GM19438 (cell line): ENCODE results near the gene COL20A1.

Experiments used
- ATAC-seq: cut with Tn5 transposase; IDR thresholded peaks from one replicate; pipeline ENCODE4 v1.9.1; 2021; ENCODE audit warnings: low read depth; ENCODE audit not compliant: unreplicated experiment

COL20A1 gene

DNA sequence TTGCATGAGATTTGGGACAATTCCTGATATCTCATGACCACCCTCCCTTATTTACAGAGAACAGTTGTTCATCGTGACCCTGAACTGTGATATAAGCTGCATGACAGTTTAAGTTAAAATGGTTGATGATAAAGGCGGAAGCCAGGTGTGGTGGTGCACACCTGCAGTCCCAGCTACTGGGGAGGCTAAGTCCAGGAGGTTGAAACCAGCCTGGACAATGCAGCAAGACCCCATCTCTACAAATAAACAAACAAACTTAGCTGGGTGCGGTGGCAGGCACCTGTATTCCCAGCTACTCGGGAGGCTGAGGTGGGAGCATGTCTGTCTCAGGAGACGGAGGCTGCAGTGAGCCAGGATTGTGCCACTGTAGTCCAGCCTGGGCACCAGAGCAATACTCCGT, 24.1 kb downstream of the COL20A1 start:
- no peak for ATAC-seq

DNA sequence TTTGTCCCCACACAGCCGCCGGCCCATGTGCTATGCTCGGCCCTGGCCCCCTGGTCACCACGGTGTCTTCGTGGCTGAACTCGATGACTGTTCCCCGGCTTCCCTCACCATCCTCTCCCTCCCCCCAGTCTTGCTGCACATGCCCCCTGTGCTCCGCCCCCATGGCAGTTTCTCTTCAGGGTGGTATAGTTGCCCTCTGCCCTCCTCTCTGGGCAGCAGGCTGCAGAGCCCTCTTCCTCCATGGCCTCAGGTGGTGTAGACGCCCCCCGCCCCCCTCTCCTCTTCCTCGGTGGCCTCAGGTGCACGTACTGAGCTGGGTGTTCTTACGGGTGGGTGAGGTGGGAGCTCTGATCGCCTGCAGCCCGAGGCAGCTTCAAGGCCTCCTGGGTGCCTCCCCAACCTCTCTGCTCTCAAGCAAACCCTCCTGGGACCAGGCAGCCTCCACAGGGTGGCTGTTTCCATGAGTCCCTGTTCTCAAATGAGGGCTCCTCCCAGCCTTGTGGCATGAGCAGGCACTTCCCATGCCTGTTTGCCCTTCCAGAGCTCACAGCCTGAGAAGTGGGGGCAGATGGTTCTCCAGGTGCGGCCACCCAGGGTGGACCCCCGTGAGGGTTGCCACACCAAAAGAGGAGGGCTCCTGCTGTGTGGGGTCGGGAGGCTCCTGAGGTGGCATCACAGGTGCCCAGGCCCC, 24.8 kb downstream of the COL20A1 start:
- no peak for ATAC-seq

DNA sequence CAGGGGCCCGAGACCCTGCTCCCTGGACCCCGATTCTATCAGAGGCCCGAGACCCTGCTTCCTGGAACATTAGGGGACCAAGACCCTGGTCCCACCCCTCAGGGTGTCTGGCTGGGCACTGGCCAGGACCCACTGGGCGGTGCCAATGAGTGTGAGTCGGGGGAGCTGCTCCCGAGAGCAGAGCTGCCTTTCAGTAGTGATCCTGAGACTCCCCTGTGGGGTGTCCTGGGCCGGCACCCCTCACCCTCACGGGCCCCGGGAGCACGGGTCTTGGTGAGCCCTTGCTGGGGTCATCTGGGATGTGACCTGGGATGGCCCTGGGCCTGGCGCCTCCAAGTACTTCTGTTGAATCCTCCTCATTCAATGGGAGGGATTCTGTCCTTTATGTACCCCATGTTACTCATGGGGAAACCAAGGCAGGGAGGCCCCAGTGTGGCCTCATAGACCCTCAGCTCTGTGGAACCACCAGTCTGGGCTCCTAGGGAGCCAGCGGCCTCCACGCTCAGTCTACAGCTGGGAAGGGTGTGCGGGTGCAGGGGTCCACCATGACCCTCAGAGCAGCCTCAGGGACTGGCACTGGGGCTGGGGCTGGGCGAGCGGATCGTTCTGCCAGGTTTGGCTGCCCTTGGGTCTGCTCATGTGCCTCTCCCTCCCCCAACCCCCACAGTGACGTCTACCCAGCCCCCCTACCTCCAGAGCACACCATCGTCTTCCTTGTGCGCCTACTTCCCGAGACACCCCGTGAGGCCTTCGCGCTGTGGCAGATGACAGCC, 25.6 kb downstream of the COL20A1 start:
- ATAC-seq: no peak

DNA sequence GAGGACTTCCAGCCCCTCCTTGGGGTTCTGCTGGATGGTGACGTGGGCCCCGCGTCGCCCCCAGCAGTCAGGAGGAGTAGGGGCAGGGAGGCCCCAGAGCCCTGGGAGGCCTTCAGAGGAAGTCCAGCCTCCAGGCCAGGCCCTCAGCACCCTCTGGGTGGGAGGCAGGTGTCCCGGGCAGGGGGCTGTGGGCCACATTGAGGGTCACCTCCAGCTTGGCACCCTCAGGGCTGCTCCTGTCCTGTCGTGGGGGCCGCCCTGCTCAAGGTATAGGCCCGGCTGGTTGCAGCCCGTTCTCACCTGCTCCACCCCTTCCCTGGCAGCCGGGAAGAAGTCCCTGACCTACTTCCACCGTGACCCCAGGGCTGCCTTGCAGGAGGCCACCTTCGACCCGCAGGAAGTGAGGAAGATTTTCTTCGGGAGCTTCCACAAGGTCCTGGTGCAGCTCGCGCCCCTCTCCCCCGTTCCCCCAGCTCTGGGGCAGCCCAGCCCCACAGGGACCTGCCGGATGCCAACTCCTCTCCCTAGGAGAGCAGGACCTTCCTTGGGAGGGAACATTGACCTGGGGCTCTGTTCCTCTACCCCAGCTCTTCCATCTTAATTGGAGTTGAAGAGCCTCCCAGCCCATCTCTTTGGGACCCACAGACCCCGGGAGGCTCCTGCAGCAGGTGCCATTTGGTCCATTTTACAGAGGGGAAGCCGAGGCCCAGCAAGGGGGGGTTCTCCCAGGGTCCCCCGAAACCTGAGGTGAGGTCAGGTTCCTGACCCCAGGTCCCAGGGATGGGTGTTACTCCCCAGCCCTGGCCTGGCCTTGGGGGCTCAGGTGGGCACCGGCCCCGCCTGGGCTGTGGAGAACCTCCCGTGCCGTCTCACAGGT, 26.4 kb downstream of the COL20A1 start:
- no peak for ATAC-seq

DNA sequence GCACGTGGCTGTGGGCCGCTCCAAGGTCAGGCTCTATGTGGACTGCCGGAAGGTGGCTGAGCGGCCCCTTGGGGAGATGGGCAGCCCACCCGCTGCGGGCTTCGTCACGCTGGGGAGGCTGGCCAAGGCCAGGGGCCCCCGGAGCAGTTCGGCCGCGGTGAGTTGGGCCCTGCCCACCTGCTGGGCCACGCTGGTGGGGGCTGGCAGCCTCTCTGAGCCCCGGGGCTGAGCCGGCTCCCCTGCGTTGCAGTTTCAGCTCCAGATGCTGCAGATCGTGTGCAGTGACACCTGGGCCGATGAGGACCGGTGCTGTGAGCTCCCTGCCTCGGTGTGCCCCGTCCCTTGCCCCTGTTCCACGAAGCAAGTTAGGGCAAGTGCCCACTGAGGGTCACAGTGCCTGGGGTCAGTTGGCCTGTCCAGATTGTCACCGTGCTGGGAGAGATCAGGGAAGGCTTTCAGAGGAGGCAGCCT, 27.1 kb downstream of the COL20A1 start:
- no peak for ATAC-seq

DNA sequence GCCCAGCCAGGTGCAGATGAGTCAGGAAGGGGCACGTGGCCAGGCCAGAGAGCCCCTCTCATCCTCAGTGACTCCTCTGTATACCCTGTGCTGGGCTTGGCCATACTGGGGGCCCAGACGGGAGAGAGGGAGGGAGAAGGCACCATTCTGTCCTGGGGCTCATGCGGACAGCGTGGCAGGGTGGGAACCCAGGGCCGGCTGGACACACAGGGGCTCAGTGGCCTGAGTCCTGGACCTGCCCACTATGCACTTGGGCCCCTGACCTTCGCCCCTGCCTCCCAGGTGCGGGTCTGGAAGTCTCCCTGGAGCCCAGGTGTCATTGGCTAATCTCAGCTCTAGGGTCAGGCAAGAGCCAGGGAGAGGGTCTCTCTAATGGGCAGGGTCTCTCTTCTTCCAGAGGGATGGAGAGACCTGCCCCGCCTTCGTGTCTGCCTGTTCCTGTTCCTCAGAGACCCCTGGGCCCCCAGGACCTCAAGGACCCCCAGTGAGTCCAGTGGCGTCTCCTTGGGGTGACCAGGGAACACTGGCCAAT, 27.7 kb downstream of the COL20A1 start:
- ATAC-seq: no peak

DNA sequence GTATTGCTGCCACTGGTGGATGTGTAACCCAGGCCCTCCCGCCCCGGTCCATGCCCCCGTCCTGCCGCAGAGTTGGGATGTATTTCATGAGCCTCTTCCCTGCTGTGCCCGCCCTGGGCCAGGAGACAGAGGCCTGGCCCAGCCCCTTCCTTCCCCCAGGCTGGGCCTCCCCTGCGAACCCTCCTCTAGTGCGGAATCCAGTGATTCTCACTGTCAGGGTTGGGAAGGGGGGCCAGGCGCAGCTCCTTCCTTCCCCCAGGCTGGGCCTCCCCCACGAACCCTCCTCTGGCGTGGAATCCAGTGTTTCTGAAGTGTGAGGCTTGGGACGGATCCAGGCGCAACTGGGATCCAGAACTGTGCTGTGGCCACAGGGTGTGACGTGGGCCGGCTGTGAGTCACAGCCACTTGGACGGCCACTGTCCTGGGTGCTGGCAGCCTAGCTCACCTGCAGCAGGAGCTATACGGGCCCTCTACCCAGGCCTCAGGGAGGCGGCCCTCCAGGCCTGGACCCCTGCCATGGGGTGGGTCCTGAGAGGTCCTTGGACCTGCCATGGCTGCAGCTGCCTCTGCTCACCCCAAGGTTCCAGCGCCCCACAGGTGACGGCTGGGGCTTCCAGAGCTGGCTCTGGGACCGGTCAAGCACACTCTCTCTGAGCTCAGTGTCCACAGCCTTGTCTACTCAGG, 28.3 kb downstream of the COL20A1 start:
- ATAC-seq: no peak

DNA sequence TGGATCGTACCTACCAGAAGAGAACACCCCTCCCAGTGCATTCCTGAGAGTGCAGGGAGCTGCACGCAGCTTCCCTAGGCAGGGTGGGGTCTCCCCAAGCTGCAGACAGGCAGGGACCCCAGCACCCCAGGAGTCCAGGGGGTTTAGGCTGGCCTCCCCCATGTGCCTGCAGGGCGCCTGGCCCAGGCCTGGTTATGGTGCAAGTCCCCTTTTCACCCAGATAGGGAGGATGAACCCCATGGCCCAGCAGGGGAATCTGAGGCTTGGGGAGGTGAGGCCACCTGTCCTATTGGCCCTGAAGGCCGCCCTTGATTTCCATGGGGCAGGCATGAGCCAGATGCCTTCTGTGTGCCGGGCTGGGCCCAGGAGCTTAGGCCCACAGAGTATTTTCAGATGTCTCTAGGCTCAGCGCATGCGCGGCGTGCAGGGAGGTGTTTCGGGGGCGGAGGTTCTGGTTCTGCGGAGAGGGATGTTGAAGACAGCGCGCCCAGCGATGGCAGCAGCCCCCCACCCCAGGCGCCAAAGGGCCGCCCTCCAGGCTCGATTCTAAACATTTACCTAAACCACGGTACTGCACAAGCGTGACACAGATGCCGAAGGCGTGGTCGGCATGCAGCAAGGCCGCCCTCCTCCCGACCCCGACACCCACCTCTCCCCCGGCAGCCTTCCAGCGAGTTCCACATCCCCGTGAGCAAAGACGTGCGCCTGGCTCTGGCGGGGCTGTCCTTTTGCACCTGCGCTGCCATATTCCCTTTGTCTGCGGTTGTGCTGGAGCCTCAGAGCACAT, 29.4 kb downstream of the COL20A1 start:
- no peak for ATAC-seq

DNA sequence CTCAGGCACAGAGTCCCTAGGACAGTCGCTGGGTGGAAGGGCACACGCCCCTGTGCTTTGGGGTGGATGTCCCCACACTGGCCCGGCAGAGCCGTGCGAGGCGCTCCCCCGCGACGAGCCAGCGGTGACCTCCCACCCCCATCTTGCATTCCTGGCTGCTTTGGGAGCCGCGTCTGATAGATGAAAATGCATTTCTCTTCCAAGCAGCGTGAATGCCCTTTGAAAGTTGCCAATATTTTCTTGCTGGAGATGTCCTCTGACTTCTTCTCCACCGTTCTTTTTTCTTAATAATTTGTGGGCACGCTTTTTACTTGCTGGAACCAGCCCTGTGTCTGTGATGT, 29.9 kb downstream of the COL20A1 start:
- no peak for ATAC-seq

DNA sequence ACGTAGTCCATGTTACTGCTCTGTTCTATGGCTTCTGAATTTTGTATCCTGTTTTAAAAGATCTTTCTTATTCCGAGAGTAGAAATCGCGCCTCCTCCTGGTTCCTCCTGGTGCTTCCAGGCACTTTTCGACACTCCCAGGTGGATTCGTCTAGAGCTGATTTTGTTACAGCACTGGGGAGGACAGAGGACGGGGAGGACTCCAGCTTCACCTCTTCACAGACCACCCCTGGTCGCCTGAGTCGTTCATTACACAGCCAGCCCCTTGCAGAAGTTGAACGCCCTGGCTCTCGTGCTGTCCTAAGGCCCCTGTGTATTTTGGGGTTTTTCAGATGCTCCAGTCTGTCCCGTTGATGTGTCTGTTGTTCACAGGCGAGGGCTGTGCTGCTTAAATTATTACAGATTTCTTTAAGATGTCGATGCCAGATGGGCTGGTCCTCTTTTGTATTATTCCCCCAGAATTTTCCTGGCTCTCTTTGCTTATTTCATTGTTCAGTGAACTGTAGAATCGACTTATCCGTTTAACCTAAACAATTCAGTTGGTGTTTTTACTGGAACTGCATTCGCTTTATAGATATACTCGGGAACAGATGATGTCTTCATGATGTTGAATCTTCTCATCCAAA, 30.5 kb downstream of the COL20A1 start:
- ATAC-seq: no peak

DNA sequence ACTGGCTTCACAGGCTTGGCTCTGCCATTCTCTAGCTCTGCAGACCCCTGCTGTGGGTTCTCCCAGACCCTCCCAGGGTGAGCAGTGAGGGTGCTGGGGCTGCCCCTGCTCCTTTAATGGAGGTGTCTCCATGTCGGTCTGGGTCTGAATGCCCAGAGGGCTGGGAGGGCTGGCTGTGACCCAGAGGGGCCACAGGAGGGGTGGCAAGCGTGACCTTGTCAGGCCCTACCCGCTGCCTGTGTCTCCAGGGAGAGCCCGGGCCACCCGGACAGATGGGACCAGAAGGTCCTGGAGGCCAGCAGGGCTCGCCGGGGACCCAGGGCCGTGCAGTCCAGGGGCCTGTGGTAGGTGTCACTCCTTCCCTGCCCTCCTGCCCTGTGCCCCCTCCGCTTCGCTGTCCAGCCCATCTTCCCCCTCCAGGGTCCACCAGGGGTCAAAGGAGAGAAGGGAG, 32.1 kb downstream of the COL20A1 start:
- no peak for ATAC-seq

DNA sequence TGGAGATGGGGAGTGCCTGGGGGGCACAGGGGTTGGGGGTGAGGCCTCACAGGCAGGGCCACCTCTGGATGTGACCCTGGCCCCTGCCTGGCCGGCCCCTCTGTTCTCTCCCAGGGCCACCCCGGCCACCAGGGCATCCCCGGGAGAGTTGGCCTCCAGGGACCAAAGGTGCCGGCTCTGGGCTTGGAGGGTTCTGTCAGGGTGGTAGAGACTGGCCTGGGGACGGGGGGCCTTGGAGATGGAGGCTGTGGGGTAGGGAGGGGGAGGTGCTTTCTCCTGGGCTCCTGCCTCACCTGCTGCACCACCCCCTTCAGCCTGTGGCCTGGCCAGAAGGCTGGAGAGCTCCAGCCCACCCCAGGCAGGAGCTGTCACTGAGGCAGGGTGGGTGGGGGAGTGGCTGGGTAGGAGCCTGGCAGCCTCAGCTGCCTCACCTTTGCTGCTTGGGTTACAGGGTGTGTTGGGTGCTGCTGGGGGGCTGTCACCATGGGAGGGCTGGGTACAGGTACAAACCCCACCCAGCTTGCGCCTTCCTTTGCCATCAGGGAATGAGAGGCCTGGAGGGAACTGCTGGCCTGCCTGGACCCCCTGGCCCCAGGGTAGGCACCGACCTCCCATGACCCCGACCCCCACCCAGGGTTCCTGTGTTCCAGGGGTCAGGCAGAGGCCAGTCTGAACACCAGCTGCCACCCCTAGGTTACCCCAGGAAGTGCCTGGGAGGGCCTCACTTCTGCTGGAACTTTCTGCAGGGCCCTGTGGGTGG, 32.7 kb downstream of the COL20A1 start:
- no peak for ATAC-seq

DNA sequence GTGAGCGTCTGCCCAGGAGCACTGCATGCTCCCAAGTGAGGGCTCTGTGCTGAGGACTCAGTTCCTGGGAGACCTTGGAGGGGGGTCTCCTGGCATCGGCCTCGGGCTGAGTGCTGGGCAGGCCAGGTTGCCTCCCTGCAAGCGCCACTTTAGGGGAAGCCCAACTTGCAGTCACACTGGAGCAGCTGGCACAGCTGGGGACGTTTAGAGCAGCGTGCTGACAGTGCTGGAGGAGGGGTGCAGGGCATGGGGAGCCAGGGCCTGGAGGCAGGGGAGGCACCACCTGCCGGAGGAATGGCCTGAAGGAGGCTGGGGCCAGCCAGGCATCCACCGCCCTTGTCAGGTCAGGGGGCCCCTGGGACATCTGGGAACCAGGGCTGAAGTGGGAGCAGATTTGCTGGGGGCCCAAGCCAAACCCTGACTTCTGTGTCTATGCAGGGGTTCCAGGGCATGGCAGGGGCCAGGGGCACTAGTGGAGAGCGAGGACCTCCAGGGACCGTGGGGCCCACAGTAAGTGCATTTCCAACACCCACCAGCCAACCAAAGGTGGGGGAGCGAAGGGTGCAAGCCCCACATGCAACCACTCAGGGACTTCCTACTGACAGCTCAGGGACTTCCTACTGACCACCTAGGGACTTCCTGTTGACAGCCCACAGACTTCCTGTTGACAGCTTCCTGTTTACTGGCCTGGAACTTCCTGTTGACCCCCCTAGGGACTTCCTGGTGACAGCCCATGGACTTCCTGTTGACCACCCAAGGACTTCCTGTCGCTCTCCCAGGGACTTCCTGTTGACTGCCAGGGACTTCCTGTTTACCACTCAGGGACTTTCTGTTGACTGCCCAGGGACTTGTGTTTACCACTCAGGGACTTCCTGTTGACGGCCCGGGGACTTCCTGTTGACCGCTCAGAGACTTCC, 33.6 kb downstream of the COL20A1 start:
- no peak for ATAC-seq

DNA sequence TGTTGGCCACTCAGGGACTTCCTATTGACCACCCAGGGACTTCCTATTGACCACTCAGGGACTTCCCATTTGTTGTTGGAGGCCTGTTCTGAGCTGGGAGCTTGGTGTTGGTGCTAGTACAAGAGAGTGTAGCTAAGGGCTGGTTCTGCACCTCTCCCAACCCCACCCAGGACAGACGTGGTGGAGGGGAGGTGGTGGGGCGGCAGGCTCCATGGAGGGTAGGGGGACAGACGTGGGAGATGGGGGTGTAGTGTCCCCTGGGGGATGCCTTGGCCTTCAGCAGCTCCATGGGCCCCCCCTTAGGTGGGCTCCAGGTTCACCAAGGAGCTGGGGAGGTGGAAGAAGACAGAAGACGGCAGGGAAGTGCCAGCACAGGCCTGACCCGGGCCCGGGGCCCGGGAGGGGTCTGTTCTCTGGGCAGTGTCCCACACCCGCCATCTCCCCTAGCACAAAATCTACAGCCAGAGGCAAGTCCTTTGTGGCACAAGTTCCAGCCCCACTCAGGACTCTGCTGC, 34.3 kb downstream of the COL20A1 start:
- ATAC-seq: no peak

DNA sequence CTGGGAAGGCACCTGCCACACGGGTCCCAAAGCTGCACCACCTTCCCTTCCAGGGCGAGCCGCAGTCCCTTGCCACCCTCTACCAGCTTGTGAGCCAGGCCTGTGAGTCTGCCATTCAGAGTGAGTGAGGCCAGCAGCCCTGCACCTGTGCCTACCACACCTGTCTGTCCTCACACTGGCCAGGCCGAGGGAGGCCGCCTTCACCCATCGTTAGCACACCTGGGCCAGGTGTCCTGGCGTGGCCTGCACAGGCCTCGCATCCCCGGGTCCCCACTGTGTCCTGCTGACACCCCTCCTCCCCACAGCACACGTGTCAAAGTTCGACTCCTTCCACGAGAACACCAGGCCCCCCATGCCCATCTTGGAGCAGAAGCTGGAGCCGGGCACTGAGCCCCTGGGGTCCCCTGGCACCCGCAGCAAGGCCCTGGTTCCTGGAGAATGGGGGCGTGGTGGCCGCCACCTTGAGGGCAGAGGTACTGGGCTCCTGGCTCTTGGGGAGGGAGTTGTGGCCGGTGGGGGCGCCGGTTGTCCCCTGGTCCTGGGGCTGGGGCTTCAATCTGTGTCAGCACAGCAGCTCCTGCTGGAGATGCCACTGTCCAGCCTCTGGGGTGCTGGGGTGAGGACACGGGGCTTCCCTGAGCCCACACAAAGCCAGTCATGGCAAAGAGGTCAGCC, 35.2 kb downstream of the COL20A1 start:
- no peak for ATAC-seq

DNA sequence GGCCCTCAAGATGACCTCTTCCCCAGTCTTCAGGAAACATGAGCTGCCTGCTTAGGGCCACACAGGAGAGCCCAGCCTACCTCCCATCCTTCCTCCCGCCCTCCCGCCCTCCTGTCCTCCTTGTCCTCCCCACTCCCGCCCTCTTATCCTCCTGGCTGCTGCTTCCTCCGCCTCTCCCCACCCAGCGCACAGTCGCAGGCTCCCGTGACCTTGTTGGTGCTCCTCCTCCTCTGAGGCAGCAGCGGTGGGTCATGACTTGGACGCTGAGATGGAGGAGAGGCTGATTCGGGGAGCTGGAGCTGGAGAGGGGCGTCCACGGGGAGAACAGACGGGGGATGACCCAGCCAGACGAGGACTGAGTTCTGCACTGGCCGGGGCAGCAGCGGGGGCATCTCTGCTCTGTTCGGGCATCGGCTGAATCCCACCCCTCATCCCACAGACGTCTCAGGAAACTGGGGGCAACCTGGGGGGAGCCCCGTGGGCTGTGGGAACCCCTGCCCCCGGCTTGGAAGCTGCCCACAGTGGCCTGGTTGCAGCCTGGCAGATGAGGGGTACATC, 35.8 kb downstream of the COL20A1 start:
- ATAC-seq: no peak
